Progenitor cell of endocrine pancreas (in vitro differentiated cells): Measurements from ENCODE around the gene LIMK2. TPM values are rescaled to one million over a fixed set of nuclear protein-coding genes. Genes with fewer than 3 reads are reported as not detected.

Experiments
- DNase-seq: peaks from one replicate; pipeline ENCODE4 v3.0.0; 2021; ENCODE audit warnings: low spot score; ENCODE audit not compliant: unreplicated experiment
- H3K27ac Mint-ChIP-seq: 2 replicates; pipeline ENCODE4 v1.8.0; 2021; ENCODE audit warnings: mild to moderate bottlenecking, moderate library complexity, mixed read lengths
- H3K27me3 Mint-ChIP-seq: 2 replicates; pipeline ENCODE4 v1.8.0; 2021; ENCODE audit warnings: mixed read lengths
- H3K36me3 Mint-ChIP-seq: 2 replicates; pipeline ENCODE4 v1.8.0; 2022; ENCODE audit warnings: mixed read lengths; ENCODE audit not compliant: insufficient read depth
- H3K4me1 Mint-ChIP-seq: 2 replicates; pipeline ENCODE4 v1.8.0; 2021; ENCODE audit warnings: low read depth, mixed read lengths
- H3K4me3 Mint-ChIP-seq: 2 replicates; pipeline ENCODE4 v1.8.0; 2021; ENCODE audit warnings: low read depth, mild to moderate bottlenecking, moderate library complexity, mixed read lengths
- H3K9me3 Mint-ChIP-seq: 2 replicates; pipeline ENCODE4 v1.8.0; 2021; ENCODE audit warnings: low read depth, mixed read lengths
- CTCF ChIP-seq: fragments of 200-600 bp; sonication (generic); IDR thresholded peaks from one replicate; pipeline ENCODE4 v1.5.0; 2021; ENCODE audit warnings: antibody characterized with exemption, mild to moderate bottlenecking; ENCODE audit not compliant: unreplicated experiment
- total RNA-seq: library from RNA; stranded (reverse); gene quantifications from 2 replicates; pipeline ENCODE4 v1.2.1, GENCODE V29; 2021

Gene LIMK2
- total RNA-seq, 1 donor from 2014 or later = 44.7 TPM

- TF ChIP-seq CTCF = no peak
- no peak for DNase-seq
- peaks cover 10% of the 10 kb centered on the region for H3K36me3 Mint-ChIP-seq
- H3K9me3 Mint-ChIP-seq = no peaks in the 10 kb centered on the region
- no peaks in the 10 kb centered on the region for H3K27me3 Mint-ChIP-seq
- H3K4me3 Mint-ChIP-seq = no peak overlapping the region
- H3K27ac Mint-ChIP-seq = peak overlapping the region; percentile 39
- H3K4me1 Mint-ChIP-seq = peaks cover 10% of the 10 kb centered on the region
These were observed 5.0 kb upstream of the LIMK2 start for GRCh38 chr22:31206896-31207687.

- no peak for TF ChIP-seq CTCF
- no peak overlapping the region for H3K4me3 Mint-ChIP-seq
- H3K9me3 Mint-ChIP-seq = no peaks in the 10 kb centered on the region
- H3K36me3 Mint-ChIP-seq = peaks cover 7% of the 10 kb centered on the region
- H3K27ac Mint-ChIP-seq = peak overlapping the region; percentile 79
- no peak for DNase-seq
- peaks cover 28% of the 10 kb centered on the region for H3K4me1 Mint-ChIP-seq
- no peaks in the 10 kb centered on the region for H3K27me3 Mint-ChIP-seq
These were observed 1.3 kb upstream of the LIMK2 start for GRCh38 chr22:31210556-31211421.

GRCh38 chr22:31211482-31211861 is 626 bp upstream of the LIMK2 start:
- no peak for DNase-seq
- Mint-ChIP-seq H3K4me3 (peak overlapping the region; percentile 88), H3K27ac (no peak overlapping the region), H3K4me1 (peaks cover 33% of the 10 kb centered on the region), H3K27me3 (no peaks in the 10 kb centered on the region), H3K36me3 (peaks cover 7% of the 10 kb centered on the region), H3K9me3 (no peaks in the 10 kb centered on the region)
- TF ChIP-seq CTCF = no peak

GRCh38 chr22:31212783-31213629 is 908 bp downstream of the LIMK2 start:
- peak overlapping the region; percentile 73 for H3K27ac Mint-ChIP-seq

More at GRCh38 chr22:31212783-31213629, 908 bp downstream of the LIMK2 start:
- Mint-ChIP-seq H3K36me3 (peaks cover 4% of the 10 kb centered on the region), H3K4me1 (peaks cover 37% of the 10 kb centered on the region), H3K4me3 (peak overlapping the region; percentile 88), H3K9me3 (no peaks in the 10 kb centered on the region), H3K27me3 (no peaks in the 10 kb centered on the region)
- no peak for TF ChIP-seq CTCF
- DNase-seq = no peak
